ES-I3 (cell line): ENCODE results near the gene ASPHD2.

Experiments
- H3K36me3 ChIP-seq: 2 replicates; pipeline ENCODE4 v1.6.1; 2013; ENCODE audit warnings: mild to moderate bottlenecking, low read length, control low read depth, moderate library complexity; ENCODE audit not compliant: insufficient read depth
- H3K4me1 ChIP-seq: 2 replicates; pipeline ENCODE4 v1.6.1; 2013; ENCODE audit warnings: mild to moderate bottlenecking, control low read depth, low read length; ENCODE audit not compliant: insufficient read depth
- H3K9ac ChIP-seq: 2 replicates; pipeline ENCODE4 v1.6.1; 2013; ENCODE audit warnings: low read depth, mild to moderate bottlenecking, low read length, moderate library complexity
- H3K9me3 ChIP-seq: 2 replicates; pipeline ENCODE4 v1.6.1; 2013; ENCODE audit warnings: mild to moderate bottlenecking, low read length, moderate library complexity; ENCODE audit not compliant: control insufficient read depth, insufficient read depth

Gene ASPHD2

DNA sequence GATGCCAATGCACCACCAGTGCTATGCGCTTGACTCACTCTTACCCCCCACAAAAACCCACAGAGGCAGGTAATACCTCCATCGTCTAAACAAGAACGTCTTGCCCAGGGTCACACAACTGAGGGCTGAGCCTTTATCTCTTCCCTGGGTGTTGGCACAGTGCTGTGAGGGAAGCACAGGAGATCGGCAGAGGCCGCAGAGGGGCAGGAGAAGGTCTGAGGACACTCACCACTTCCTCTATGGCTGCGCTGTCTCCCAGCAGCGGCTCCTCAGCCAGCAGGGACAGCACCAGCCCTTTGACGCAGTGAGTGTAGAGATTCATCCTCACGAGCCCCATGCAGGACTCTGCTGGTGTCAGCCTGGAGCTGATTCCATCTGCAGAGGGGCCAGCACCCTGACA, 34.6 kb downstream of the ASPHD2 start:
- Histone ChIP-seq H3K36me3 (peaks cover 47% of the 10 kb centered on the region), H3K9ac (no peak overlapping the region), H3K4me1 (peaks cover 4% of the 10 kb centered on the region), H3K9me3 (no peaks in the 10 kb centered on the region)

DNA sequence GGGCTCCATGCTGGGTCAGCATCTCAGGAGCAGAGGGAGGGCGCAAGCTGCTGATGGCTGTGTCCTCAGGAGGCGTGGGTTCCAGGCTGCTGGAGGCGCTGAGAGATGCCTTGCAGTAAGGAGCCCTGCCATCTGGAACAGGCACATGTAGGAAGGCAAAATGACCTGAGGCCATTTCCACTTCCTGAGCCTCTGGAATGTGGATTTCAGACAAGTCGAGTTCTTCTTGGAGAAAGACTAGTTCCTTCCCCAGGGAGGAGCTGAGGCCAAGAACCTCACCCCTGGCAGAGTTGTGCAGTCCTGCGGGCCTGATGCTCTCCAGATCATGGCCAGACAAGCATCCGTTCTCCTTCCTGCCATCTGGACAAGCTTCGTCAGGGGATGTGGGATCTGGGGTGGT, 35.3 kb downstream of the ASPHD2 start:
- H3K9me3 ChIP-seq = no peaks in the 10 kb centered on the region
- no peak overlapping the region for H3K9ac ChIP-seq
- peaks cover 46% of the 10 kb centered on the region for H3K36me3 ChIP-seq
- peaks cover 4% of the 10 kb centered on the region for H3K4me1 ChIP-seq

GRCh38 chr22:26466196-26466595, 37.1 kb downstream of the ASPHD2 start:
- Histone ChIP-seq H3K9ac (no peak overlapping the region), H3K9me3 (no peaks in the 10 kb centered on the region), H3K36me3 (peaks cover 50% of the 10 kb centered on the region), H3K4me1 (peaks cover 8% of the 10 kb centered on the region)

DNA sequence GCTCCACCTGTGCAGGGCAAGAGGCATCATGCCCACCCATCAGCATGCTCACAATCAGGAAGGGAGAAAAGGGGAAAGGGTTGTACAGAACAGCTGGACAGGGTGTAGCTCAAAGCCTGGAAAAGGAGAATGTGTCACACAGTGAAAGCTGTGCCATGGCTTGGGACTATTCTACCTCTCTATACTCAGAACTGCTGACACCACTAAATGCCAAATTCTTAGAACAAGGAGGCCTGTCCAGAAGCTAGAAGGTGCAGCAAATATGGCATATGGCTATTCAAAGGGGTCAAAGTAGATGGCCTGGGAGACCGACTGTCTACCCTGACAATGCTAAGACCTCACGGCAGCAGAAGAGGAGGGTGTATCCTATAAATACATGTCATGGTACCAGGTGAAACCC, 41.7 kb downstream of the ASPHD2 start:
- Histone ChIP-seq H3K36me3 (peaks cover 43% of the 10 kb centered on the region), H3K4me1 (peaks cover 7% of the 10 kb centered on the region), H3K9ac (no peak overlapping the region), H3K9me3 (no peaks in the 10 kb centered on the region)

GRCh38 chr22:26471522-26471921, 42.5 kb downstream of the ASPHD2 start:
- peaks cover 7% of the 10 kb centered on the region for H3K4me1 ChIP-seq
- H3K9ac ChIP-seq = no peak overlapping the region
- peaks cover 37% of the 10 kb centered on the region for H3K36me3 ChIP-seq
- no peaks in the 10 kb centered on the region for H3K9me3 ChIP-seq

GRCh38 chr22:26474682-26475081, 45.6 kb downstream of the ASPHD2 start:
- no peak overlapping the region for H3K9ac ChIP-seq
- H3K9me3 ChIP-seq = no peaks in the 10 kb centered on the region
- H3K36me3 ChIP-seq = peaks cover 29% of the 10 kb centered on the region
- peaks cover 12% of the 10 kb centered on the region for H3K4me1 ChIP-seq

DNA sequence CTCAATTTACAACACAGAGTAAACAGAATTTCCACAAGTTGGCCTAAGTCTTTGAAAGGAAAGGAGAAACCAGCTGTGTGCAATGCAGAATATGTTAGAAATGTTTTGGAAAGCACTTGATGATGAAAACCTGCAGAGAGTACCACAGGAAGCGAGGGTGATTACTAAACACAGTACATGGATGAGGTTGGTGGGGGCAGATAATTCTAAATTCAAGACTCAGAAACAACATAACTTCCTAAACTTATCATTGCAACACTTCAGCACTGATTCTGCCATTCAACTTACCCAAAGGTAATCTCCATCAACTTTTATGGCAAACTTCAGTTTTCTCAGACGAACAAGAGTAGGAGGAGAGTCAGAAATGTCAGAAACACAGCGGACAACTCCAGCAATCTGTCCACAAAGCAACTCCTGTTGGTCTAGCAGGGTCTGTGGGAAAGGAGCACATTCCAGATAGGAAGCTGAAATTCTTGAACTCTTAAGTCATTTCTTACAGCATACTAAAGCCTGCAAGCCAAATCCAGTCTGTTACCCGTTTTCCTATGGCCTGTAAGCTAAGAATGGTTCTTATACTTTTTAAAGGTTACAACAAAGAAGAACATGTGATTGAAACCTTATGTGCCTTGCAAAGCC, 47.8 kb downstream of the ASPHD2 start:
- Histone ChIP-seq H3K9ac (no peak overlapping the region), H3K36me3 (peaks cover 25% of the 10 kb centered on the region), H3K4me1 (peaks cover 12% of the 10 kb centered on the region), H3K9me3 (no peaks in the 10 kb centered on the region)

DNA sequence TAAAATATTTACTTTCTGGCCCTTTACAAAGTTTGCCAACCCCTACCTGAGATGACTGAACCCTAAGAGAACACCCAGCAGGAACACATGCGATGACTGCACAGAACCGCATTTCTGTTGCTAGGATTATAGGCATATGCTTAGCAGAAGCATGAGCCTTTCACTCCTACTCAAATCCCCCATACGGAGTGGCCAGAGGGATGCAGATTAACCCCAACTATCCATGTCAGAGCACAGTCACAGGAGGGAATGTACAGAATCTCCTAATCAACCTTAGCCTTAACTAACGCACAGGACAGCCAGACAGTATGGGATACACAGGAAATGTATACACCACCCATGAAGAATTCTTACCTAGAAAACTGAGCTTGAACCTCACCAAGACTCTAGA, 48.3 kb downstream of the ASPHD2 start:
- H3K9me3 ChIP-seq = no peaks in the 10 kb centered on the region
- peaks cover 16% of the 10 kb centered on the region for H3K4me1 ChIP-seq
- no peak overlapping the region for H3K9ac ChIP-seq
- H3K36me3 ChIP-seq = peaks cover 20% of the 10 kb centered on the region

DNA sequence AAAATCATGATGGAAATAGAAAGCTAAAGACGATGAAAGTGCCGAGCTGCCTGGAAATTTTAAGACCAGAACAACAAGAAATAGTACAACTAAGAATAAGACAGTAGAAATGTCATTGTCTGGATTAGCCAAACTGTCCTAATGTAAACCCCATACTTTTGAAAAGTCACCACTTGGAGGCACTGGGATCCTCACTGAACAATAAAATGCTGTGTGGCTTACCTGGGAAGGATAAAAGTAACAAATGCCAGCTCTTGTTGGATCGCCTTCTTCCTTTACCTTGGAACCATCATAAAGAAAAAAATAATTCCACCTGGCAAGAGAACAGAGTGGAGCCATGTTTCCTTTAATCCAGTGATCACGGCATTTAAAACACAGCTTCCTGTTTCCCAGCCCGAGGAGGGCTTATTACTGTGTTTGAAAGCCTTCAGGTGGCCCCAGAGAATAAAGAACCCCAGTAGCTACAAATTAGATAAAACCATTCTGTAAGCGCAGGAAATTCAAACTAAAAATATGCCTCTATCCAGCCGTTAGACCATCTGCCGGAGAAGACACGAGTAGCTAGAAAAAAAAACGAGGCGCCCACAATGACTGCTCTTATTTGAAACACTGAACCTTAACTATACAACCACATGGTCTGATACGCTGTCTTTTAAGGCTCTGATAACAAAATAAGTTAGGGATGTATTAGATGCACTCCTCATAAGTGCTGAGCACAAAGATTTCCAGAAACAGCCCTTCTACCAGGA, 50.2 kb downstream of the ASPHD2 start:
- Histone ChIP-seq H3K9ac (peak overlapping the region; percentile 5; the same call in 1 of the 2 replicates), H3K36me3 (peaks cover 18% of the 10 kb centered on the region), H3K4me1 (peaks cover 23% of the 10 kb centered on the region), H3K9me3 (no peaks in the 10 kb centered on the region)

GRCh38 chr22:26479792-26480610, 50.9 kb downstream of the ASPHD2 start:
- Histone ChIP-seq H3K9me3 (no peaks in the 10 kb centered on the region), H3K36me3 (peaks cover 18% of the 10 kb centered on the region), H3K9ac (peak overlapping the region; percentile 5; the same call in 1 of the 2 replicates), H3K4me1 (peaks cover 23% of the 10 kb centered on the region)

DNA sequence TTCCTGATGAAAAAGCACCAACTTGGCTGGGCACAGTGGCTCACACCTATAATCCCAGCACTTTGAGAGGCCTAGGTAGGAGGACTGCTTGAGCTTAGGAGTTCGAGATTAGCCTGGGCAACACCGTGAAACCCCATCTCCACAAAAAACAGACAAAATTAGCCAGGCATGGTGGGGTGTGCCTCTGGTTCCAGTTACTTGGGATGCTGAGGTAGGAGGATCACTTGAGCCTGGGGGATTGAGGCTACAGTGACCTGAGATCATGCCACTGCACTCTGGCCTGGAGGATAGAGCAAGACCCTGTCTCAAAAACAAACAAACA, 51.5 kb downstream of the ASPHD2 start:
- Histone ChIP-seq H3K4me1 (peaks cover 23% of the 10 kb centered on the region), H3K9ac (no peak overlapping the region), H3K9me3 (no peaks in the 10 kb centered on the region), H3K36me3 (peaks cover 18% of the 10 kb centered on the region)

DNA sequence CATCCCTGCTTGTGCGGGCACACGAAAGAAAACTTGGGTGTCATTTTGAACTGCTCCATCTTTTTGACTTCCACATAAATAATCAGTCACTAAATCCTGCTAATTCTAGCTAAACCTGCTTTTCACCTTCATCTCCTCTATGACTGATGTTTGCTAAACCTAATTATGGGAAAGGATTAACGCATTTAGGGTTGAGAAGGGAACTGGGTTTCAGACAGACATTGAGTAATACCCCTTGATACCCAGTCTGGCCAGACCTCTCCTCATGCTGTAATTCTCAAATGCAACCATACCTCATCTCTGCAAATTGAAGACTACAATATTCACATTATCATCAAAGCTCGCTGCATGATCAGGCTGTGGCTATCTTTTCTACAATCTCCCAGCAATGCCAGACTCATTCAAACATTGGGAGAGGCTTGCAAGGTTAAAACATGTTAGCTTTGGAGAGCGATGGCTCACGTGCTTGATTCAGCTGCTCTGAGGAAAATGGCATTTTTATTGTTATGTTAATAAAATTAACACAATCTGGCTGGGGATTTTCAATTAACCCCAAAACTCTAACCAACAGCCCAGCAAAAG, 52.1 kb downstream of the ASPHD2 start:
- H3K9me3 ChIP-seq = no peaks in the 10 kb centered on the region
- H3K4me1 ChIP-seq = peaks cover 23% of the 10 kb centered on the region
- peaks cover 18% of the 10 kb centered on the region for H3K36me3 ChIP-seq
- no peak overlapping the region for H3K9ac ChIP-seq

DNA sequence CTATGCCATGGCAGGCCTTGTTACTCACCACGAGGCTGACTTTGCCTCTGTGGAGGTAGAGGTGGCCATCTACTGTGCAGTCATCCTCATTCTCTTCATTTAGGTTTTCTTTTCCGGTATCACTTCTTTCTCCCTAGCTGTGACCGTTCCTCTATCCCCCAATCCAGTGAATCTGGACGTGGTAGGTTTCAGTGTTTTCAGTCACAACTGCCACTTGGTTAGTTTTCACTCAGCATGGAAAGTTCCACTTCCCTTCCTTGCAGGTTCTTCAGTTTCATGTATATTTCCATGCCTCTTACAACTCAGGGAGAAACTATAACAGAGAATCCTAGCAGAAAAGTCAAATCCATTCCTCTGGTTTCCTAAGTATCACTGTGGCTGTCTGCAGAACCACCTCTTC, 52.6 kb downstream of the ASPHD2 start:
- Histone ChIP-seq H3K9ac (no peak overlapping the region), H3K36me3 (peaks cover 16% of the 10 kb centered on the region), H3K4me1 (peaks cover 23% of the 10 kb centered on the region), H3K9me3 (no peaks in the 10 kb centered on the region)

DNA sequence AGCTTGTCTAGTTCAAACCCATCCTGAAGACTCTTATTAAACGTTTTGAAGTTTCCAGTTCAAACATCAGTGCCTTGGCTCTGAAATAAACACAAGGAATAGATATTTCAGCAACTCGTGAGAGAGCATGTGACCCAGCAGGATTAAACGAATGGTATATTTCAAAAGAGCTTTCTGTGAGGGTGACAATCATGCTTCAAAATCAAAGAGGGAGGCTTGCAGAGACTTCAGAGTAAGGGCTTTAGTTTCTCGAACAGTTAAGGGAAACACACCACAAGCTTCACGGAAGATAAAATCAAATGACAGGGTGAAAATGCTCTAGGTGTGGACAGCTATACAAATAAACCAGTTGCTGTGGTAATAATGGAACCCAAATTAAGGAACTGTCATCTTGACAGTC, 53.1 kb downstream of the ASPHD2 start:
- peaks cover 13% of the 10 kb centered on the region for H3K36me3 ChIP-seq
- H3K4me1 ChIP-seq = peaks cover 22% of the 10 kb centered on the region
- no peaks in the 10 kb centered on the region for H3K9me3 ChIP-seq
- H3K9ac ChIP-seq = no peak overlapping the region
